Activated CD4-positive, alpha-beta T cell treated with anti-CD3 and anti-CD28 coated beads for 1 hour (primary cell): Measurements from ENCODE around the gene CDON.
A peak's percentile ranks its signal among the peaks of the same experiment; 100 is the strongest.

Experiments used
- DNase-seq: peaks from one replicate; pipeline ENCODE4 v3.0.0-alpha.2; 2020

Gene CDON

GRCh38 chr11:125953401-125953935, 109.2 kb downstream of the CDON start:
- no peak for DNase-seq

DNA sequence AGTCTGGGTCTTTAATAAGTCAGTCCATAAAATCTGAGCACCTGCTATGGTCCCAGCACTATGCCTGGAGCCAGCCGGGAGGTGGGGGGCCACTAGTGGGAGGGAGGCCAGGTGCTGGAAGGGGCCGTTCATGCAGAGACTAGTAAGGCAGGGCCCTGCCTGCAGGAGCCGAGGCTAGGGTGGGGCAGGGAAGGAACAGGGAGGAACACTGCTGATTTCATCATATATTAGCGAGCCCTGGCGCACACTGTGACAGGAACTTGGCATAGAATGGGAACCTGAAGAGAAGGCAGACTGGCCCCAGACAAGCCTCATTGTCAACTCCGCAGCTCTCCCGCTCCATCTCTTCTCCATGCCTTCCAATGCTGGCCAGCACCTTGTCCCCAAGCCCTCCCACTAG, 109.7 kb downstream of the CDON start:
- no peak for DNase-seq

DNA sequence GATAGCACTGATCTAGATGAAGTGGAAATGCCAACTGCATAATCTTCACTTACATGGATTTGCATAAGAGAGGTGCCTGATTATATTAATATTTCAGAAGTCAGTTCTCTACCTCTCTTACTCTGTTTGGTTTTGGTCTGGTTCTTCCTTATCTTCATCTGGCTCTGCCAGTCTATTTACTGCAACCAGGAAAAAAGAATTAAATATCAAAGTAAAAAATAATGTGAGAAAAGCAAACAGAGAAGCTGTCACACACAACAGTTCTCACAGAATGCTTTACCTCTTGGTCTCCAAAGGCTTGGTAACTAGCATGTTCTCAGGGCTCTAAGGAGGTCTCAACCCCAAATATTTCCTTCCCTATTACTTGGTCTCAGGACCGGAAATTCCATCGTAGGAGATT, 110.1 kb downstream of the CDON start:
- no peak for DNase-seq

DNA sequence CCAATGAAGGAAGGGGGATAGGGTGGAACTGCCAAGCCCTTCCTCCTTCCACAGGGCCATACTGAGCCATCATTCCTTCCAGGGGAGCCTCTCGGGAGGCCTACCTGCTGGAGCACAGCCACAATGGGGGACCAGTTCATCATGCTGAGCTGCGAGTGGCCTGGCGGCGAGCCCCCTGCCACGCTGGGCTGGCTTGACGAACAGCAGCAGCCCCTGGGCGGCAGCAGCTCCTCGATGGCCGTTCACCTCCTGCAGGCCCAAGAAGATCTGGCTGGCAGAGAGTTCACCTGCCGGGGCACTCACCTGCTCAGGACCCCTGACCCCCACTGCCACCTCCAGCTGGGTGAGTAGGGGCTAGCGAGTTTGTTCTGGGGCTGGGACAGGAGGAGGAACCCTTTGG, 110.9 kb downstream of the CDON start:
- no peak for DNase-seq

- no peak for DNase-seq
Observed at GRCh38 chr11:125950696-125951651, 111.7 kb downstream of the CDON start.

DNA sequence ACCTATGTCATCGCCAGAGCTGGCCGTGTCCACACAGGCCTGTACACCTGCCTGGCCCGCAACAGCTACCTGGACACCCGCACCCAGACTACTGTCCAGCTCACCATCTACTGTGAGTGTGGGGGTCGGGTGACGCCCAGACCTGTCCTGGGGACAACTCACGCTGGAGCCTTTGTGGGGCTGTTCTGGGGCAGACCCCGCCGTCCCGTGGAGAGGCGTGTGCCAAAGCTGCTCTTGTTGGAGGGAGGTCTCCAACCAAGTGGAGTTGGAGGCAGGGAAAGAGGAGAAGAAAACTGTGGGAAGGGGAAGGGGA, 112.5 kb downstream of the CDON start:
- DNase-seq: no peak

- no peak for DNase-seq
Observed at GRCh38 chr11:125949271-125950177, 113.1 kb downstream of the CDON start.

GRCh38 chr11:125948278-125949051, 114.2 kb downstream of the CDON start:
- DNase-seq: no peak

DNA sequence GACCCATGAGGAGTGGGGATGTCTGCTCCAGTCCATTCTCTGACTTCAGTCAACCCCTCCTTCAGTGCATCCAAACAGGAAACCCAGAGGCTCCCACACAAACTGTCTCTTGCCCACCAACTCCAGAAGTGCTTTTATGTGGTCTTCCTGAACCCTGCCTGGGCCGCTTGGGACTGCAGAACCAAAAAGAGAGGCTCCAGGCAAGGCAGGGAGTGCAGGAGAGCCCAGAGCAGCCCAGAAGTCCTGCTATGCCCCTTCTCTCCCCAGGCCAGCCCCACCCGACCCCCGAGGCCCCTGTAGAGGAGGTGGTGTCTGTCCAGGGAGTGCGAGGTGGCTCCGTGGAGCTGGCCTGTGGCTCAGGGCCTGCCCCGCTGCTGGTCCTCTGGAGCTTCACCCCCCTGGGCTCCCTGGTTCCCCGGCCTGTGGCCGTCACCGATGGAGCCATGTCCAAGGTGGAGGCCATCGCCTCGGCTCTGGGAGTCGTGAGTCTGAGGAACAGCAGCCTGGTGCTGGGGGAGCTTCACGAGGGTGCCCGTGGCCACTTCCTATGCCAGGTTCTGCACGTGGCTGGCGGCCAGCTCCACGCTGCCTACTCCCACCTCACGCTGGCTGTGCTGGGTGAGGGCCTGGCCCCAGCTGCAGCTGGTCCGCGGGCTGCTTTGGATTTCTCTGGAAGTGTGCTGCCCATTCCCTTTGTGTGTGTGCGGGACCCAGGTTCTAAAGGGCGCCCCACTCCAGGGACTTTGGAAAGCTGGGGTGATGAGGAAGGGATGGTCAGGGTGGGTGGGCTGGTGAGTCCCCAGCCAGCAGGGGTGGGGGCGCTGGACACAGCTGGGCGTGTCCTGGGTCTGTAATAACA, 115.0 kb downstream of the CDON start:
- no peak for DNase-seq

DNA sequence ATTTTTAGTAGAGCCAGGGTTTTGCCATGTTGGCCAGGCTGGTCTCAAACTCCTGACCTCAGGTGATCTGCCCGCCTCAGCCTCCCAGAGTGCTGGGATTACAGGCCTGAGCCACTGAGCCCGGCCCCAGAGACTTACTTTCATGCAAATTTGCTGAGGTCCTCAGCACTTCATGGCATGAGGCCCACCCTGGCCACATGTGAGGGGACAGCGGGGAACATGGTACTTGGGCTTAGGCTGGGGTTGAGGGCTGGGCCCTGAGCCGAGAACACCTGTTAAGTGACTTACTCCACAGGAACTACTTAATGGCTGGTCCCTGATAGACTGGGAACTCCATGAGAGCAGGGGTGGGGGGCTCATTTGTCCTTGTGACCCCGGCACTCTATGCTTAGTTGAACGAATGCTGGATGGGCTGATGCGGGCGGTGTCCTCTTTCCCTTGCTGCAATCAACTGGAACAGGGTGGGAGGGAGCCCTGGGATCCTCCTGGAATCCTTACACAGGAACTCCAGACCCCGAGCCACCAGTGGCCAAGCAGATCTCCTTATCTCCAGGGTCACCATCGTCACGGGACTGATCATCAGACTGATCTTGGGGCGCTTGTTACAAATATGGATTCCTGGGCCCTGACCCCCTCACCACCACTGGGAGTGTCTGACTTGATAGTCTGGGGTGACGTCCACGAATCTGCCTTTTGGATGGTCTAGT, 115.8 kb downstream of the CDON start:
- no peak for DNase-seq

DNA sequence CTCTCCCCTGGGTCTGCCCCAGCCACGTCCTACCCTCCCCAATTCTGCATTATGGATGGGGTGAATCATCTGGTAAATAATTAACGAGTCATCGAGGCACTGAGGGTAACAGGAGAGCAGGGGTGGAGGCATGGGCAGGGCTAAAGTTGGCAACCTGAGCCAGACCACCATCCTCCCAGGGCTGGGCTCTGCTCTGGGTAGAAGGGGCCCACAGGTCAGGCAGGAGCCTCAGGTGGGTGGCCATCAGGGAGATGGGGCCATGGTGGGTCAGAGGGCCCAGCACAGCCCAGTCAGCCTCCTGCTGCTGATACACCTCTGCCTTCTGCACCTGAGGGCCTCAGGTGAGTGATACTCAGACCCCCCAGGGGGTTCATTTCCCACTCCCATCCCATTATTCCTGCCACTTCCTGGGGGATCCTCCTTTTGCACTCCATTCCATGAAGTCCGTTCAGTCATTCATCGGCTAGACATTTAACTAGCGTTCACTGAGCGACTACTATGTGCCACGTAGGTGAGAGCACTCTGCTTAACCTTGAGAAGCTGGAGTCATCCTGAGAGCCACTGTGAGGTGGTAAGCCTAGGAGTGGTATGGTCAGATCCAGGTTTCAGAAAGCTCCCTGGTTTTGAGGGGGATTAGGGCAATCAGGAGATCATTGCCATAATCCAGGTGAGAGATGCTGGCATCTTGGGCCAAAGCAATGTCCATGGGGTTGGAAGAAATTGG, 116.7 kb downstream of the CDON start, which contains the start of gene VSIG10L2:
VSIG10L2 (plus strand) TSS at position 248 of the 724 bp plus-strand sequence; CDS start at position 260, 12 bp downstream.
- no peak for DNase-seq

DNA sequence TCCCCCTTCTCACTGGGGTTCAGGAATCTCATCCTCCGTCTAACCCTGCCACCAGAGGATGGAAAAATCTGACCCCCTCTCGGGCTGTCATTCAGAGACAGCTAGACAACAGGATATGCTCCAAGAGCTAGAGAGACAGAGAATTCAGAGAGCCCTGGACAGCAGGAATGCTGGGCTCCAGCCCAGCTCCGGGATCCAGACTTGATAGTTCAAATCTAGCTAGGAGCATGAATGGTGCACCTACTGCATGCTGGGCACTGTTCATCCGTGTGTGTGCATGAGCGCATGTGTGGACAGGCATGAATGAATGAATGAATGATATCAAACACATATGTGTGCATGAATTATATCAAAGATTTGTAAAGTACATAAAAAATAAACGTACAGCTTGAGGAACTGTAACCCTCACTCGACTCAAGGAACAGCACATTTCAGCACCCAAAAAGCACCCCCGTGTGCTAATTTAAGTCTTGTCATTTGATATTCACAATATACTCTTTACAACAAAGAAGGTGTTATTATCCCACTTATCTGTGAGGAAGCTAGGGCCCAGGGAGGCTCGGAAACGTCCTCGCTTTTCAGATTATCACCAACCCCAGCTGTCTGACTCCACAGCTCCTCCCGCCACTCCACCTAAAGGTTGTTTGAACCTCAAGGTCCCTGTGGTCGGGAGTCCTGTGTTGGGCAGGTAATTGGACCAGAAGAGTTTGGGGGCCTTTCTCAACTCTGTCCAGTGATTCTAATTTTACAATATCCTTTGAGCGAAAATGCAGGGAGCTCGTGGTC, 117.5 kb downstream of the CDON start:
- DNase-seq: no peak

- DNase-seq: no peak
Observed at GRCh38 chr11:125944350-125945010, 118.2 kb downstream of the CDON start.

GRCh38 chr11:125943661-125944349, 118.9 kb downstream of the CDON start:
- DNase-seq: no peak

DNA sequence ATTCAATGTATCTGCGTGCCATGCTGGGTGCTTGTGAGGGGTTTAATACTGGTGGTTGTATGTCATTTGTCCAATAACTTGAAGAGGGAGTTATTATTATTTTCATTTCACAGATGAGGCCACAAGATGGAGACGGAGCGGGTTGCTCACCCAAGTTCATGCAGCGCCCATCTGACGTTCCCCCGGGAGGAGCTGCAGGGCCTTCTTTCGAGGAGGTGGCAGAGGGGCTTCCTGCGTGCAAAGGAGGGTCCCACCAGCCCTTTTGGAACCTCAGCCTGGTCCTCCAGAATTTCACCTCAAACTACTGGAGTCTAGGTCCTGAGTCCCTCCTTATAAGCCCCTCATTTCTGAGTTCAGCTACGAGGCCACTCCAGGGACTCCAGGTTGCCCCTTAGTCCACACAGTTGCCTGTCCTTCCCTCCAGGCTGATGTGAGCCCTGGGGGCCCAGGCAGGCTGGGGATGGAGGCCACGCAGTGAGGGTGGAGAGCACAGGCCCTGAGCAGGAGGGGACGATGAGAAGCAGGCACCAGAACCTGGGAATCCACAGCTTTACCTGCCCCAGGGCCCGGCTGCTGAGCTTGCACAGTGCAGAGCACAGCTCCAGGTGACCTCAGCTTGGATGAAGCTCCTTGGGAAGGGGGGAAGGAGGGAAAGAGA, 119.8 kb downstream of the CDON start:
- no peak for DNase-seq

DNA sequence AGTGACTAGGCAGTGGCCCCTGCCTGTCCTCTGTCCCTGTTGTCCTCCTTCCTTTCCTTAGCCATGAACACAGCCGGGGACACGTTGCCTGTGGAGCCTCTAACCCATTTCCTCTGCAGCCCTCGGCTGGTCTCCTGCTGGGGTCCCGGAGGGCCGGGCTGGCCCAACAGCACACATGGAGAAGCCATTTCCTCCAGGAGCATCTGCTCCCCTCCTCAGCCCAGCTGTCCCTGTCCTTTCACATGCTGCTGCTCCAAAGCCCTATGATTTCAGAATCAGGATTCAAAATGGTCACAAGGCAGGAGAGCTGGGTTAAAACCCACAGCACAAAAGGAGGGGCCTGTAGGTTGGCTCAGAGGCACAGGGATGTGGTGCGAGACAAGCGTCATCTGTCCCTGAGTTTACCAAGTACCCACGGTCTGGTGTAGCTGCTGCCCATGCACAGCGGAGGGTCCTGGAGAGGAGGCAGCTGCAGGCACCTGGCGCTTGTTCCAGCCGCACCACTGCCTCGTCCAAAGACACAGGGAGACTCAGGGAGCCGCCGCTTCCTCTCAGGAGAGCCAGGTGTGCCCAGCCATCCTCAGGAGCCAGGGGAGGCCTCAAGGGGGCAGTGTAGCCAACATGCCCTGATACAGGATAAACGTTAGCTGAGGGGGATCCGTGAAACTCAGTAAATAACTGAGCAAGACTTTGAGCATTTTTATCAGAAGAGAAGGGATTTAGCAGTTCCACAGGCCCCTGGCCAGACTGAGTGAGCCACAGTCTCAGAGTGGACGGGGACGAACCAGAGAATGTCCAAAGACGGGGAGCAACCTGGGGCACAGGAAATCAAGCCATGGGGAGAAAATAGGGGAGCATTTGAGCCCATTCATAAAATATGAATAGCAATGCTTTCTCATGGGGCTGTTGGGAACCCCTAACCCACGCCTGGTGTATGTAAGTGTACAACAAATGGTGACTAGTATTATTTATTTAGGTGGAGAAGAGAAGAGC, 120.8 kb downstream of the CDON start:
- peak; percentile 23 for DNase-seq
